ENCODE results near the gene CDK8.
"Not testable (repeated sequence)": the region's sequence is repeated elsewhere in the genome, so short reads cannot be mapped to it uniquely, and the experiment has no call there.

CDK8 gene

DNA sequence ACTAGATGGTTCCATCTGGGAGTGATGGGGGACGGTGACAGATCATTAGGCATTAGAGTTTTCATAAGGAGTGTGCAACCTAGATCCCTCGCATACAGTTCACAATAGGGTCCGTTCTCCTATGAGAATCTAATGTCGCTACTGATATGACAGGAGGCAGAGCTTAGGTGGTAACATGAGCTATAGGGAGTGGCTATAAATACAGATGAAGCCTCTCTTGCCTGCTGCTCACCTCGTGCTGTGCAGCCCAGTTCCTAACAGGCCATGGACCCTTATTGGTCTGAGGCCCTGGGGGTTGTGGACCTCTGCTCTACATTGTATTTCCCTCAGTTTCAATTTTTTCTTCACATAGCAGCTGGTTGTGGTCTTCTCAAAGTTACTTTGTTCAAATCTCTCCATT lies 56.5 kb downstream of the CDK8 start:
- no peak for DNase-seq (ENCODE audit: low read depth in 2 of 2, low spot score in 1 of 2)

- not testable (repeated sequence) for DNase-seq (ENCODE audit: low read depth in 2 of 2, low spot score in 1 of 2)
Measured at GRCh38 chr13:26312019-26312418, 58.1 kb downstream of the CDK8 start.

DNA sequence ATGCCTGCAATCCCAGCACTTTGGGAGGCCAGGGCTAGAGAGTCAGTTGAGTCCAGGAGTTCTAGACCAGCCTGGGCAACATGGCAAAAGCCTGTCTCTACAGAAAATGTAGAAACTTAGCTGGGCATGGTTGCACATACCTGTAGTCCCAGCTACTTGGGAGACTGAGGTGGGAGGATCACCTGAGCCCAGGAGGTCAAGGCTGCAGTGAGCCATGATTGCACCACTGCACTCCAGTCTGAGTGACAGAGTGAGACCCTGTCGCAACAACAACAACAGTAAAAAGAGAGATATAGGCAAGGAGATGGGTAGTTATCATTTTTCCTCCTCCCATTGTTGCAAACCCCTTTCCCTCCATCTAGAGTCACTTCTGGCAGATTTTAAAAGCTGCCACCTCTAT lies 62.2 kb downstream of the CDK8 start:
- not testable (repeated sequence) for DNase-seq (ENCODE audit: low read depth in 2 of 2, low spot score in 1 of 2)

- no peak for DNase-seq (ENCODE audit: low read depth in 2 of 2, low spot score in 1 of 2)
Measured at GRCh38 chr13:26320766-26321165, 66.8 kb downstream of the CDK8 start.

DNA sequence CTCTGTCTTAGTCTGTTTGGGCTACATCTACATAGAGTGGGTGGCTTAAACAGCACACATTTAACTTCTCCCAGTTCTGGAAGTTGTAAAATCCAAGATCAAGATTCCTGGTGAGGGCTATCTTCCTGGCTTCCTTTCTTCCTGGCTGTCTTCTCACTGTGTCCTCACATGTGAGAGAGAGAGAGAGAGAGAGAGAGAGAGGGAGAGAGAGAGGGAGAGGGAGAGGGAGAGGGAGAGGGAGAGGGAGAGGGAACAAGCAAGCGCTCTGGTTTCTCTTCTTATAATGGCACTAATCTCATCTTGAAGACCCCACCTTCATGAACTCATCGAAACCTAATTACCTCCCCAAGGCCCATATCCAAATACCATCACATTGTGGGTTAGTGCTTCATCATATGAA lies 69.2 kb downstream of the CDK8 start:
- no peak for DNase-seq (ENCODE audit: low read depth in 2 of 2, low spot score in 1 of 2)

DNA sequence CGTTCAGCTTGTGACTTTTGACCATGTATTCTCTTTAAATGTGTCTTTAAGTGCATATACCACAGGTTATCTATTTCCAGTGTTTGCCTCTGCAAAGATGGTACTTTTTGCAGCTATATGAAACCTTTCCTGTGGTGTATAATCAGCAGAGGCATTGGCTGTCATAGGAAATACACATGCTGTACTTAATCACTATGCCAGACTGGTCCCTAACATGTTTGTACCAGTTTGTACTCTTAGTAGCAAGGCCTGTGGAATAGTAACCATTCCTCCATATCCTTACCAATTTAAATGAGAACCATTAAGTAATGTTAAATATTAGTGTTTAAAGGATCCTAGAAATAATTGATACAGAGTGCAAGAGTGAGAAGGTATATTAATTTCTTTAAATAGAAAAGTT lies 69.8 kb downstream of the CDK8 start:
- DNase-seq (ENCODE audit: low read depth in 2 of 2, low spot score in 1 of 2): no peak

DNA sequence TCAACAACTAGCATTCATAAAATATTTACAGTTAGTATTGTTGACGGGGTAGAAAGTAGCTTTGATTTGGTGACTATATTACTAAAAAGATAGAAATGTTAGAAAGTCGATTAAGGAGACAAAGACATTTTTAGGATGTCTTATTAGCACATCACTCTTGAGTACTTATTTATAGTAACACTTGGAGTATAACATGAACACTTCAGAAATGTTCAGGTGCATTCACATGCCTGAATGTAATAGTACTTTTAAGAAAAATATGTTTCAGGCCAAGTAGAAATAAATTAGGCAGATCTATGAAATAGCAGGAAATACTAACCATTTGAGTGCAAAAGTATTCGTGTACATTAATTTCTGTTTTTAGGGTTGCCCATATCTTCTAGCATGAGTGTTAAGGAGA lies 70.4 kb downstream of the CDK8 start:
- no peak for DNase-seq (ENCODE audit: low read depth in 2 of 2, low spot score in 1 of 2)

GRCh38 chr13:26324867-26325266 lies 70.9 kb downstream of the CDK8 start:
- no peak for DNase-seq (ENCODE audit: low read depth in 2 of 2, low spot score in 1 of 2)

DNA sequence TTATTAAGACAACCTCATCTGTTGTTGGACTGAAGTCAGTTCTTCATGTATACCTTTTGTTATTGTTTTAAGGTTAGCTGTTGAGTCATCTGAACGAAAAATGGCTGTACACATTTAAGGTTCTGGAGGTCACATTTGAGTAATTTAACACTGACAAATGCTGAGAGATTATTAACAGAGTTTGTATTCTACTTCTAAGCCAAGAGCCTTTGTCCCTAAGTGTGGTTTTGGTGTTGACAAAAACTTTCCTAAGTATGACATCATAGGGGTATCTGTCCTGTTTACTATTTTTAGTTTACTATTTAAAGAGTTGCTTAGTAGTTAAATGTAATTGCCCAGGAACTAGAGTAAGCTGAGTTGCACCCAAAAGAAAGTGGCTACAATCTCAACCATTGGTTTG lies 71.9 kb downstream of the CDK8 start:
- no peak for DNase-seq (ENCODE audit: low read depth in 2 of 2, low spot score in 1 of 2)

DNA sequence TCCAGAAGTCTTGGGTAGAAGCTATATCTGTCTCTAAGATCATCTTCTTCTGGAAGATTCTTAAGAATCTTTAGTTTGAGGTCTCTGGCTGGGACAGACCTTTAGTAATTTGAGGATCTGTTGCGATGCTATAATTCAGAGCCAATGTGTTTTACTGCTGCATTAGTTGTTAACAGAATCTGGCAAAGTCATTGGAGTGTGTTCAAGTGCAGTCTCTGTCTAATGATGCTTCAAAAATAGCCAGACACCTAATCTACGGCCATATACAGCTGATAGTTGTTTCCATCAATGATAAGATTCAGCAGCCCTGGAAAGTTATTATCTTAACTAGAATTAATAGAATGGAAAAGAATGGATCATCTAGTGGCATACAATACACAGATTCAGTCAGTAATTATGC lies 72.6 kb downstream of the CDK8 start:
- no peak for DNase-seq (ENCODE audit: low read depth in 2 of 2, low spot score in 1 of 2)

DNA sequence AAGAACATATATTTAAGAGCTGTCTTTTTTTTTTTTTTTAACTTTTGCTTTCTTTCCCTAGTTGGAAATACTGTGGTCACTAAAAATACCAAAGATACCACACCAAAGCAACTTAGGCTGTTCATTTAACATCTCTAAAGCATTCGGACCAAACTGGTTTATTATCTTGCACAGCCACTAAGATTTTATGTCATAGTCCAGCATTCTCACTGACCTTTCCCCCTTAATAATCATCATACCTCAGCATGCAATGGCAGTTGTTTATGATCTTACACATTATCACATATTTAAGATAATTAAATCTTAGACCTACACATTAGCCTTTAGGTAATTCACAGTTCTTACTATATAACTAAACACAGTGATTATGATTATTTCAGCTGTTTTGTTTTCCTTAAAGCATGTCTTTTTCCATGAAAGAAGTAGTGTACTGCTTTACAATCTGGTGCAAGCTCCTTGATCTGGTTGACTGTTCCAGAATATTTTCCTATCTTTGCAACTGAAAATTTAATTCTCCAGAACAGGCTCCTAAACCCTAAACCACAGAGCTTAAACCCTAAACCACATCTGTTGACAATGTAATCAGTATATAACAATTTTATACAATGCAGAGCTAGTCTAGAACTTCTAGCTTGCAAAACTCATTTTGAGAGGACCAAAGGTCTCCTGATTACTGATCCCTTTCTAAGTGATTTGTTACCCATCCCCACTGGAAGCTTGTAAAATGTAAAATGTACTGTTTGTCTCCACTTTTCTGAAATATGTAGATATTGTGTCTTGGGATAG lies 74.2 kb downstream of the CDK8 start:
- no peak for DNase-seq (ENCODE audit: low read depth in 2 of 2, low spot score in 1 of 2)

DNA sequence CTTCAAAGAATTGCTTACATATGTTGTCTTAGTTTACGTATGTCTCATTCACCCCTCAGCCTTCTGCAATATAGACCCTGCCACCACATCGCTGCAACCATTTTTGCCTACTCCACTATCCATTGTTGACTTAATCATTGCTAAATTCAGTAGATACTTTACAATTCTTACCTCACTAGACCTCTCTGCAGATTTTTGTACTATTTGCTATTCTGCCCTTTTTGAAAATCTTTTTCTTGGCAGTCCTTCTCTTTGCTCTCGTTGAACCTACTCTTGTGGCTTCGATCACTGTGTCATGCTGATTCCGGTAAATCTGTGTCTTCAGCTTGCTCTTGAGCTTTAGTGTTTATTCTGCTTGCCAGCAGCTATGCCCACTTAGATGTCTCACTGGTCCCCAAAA lies 81.2 kb downstream of the CDK8 start:
- DNase-seq (ENCODE audit: low read depth in 2 of 2, low spot score in 1 of 2): no peak

DNA sequence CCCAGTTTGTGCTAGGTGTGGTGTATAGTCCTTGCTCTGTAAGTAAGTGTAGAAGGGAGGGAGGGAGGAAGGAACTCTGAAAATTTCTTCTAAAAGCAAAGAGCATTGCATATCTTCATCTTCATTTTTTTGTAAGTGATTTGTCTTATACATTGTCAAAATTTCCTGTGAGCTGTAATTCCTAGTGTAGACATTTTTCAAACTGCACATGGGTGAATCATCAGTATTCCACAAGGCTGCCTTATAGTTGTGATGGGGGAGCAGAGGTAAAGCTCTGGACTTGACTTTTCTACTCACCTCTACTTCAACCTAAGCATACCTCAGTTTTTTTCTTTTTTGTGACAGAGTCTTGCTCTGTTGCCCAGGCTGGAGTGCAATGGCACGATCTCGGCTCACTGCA lies 86.9 kb downstream of the CDK8 start:
- DNase-seq (ENCODE audit: low read depth in 2 of 2, low spot score in 1 of 2): no peak

- DNase-seq (ENCODE audit: low read depth in 2 of 2, low spot score in 1 of 2): no peak
Measured at GRCh38 chr13:26342898-26343297, 89.0 kb downstream of the CDK8 start.

DNA sequence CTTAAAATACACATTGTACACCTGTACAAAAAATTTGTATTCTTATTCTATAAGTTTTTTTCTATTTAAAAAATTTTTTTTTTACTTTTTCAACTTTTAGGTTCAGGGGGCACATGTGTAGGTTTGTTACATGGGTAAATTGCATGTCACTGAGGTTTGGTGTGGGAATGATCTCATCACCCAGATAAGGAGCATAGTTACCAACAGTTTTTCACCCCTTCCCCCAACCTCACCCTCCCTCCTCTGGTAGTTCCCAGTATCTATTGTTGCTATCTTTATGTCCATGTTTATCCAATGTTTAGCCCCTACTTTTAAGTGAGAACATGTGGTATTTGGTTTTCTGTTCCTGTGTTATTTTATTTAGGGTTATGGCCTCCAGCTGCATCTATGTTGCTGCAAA lies 89.9 kb downstream of the CDK8 start:
- no peak for DNase-seq (ENCODE audit: low read depth in 2 of 2, low spot score in 1 of 2)

GRCh38 chr13:26344980-26345379 lies 91.1 kb downstream of the CDK8 start:
- DNase-seq (ENCODE audit: low read depth in 2 of 2, low spot score in 1 of 2): no peak

- DNase-seq (ENCODE audit: low read depth in 2 of 2, low spot score in 1 of 2): no peak
Measured at GRCh38 chr13:26348966-26349365, 95.0 kb downstream of the CDK8 start.

DNA sequence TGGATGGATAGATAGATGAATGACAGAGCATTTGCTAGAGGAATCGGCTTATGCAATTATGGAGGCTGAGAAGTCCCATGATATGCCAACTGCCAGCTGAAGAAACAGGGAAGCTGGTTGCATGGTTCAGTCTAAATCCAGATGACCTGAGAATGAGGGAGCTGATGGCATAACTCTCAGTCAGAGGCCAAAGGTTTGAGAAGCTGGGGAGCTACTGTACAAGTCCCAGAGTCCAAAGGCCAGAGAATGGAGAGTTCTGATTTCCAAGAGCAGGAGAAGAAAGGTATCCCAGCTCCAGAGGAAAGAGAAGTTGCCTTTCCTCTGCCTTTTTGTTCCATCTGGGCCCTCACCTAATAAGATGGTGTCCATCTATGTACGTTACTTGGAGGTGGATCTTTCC lies 108.3 kb downstream of the CDK8 start:
- no peak for DNase-seq (ENCODE audit: low read depth in 2 of 2, low spot score in 1 of 2)

- no peak for DNase-seq (ENCODE audit: low read depth in 2 of 2, low spot score in 1 of 2)
Measured at GRCh38 chr13:26370553-26370952, 116.6 kb downstream of the CDK8 start.

DNA sequence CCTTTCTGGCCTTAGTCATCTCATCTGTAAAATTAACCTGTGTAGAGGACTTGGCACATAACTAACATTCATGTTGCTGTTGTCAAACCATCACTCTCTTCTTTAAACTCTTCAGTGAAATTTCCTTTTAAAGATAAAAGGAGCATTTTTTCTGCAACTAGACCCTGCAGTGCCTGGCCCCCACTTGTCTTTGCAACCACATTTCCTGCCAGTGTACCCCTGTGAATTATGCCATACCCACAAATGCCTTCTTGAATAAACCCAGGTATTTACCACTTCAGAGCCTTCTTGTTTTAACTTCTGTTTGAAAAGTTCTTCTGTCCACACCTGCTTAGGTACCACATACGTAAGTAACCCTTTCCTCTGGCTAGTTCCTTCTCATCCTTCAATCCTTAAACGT lies 118.8 kb downstream of the CDK8 start:
- DNase-seq (ENCODE audit: low read depth in 2 of 2, low spot score in 1 of 2): no peak

DNA sequence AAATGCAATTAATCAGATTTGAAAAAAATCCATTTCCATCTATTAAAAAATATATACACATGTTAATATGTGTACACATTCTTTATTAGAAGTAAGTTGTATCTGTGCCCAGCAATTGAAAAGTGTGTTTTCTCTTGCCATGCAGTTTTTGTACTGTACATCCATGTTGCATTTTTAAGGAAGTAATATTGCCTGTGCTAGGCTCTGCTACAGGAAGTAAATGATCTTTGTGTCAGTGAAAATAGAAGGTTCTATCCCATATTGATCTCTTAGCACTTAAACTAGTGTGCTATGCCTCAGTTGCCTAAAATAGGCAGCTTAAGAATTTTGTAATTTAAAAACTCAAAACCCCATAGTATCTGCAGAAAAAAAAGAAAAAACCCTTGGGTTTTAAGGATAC lies 122.5 kb downstream of the CDK8 start:
- DNase-seq (ENCODE audit: low read depth in 2 of 2, low spot score in 1 of 2): no peak

DNA sequence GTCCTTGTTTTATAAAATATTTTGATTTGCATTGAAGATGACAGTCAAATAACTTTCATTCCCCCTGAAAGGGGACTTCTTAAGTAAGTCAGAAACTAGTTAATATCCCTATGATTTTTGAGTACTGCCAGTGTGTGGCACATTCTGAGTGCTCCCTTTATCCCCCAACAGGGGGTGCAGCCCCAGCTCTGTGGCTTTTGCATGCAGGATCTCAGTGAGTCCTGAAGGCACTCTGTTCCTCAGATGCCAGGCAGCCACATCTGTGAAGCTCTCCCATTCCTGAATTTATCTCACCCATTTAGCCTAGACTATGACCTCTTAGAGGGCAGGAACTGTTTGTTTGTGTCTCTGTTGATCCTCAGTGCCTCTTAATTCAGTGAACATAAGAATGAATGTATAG lies 123.1 kb downstream of the CDK8 start:
- DNase-seq (ENCODE audit: low read depth in 2 of 2, low spot score in 1 of 2): no peak

DNA sequence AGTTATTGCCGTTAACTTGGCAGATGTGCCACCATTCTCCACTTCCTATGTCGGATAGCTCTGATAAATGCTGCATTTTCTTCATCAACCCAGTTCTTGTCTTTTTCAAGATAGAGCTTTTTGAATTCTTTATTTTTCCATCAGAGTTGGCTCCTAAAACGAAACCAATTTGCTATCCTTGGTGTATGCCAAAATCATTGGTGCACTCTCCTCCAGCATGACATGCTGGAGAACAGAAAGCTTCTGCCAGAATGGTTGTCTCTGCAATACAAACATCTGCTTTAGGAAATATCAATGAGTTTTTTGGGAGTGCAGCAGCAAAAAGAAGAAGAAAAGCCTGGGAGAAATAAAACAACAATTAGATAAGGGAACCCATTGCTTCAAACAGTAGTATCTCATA lies 124.2 kb downstream of the CDK8 start:
- no peak for DNase-seq (ENCODE audit: low read depth in 2 of 2, low spot score in 1 of 2)

GRCh38 chr13:26379831-26380230 lies 125.9 kb downstream of the CDK8 start:
- DNase-seq (ENCODE audit: low read depth in 2 of 2, low spot score in 1 of 2): no peak

Data from stimulated activated CD8-positive, alpha-beta memory T cell treated with anti-CD3 and anti-CD28 coated beads, Interleukin-4, amount 100 ng/mL, for 4 hours (primary cell).